ENCODE results near the gene IMPDH1. TPM values are rescaled to one million over a fixed set of nuclear protein-coding genes. Genes with fewer than 3 reads are reported as not detected.

IMPDH1 gene
- total RNA-seq, 1 donor from 2014 or later = 88.2 TPM

- no peak for DNase-seq (ENCODE audit: low read depth, low spot score)
These were observed 24.9 kb upstream of the IMPDH1 start for GRCh38 chr7:128434413-128435326.

GRCh38 chr7:128431754-128432153 is 22.0 kb upstream of the IMPDH1 start:
- DNase-seq (ENCODE audit: low read depth, low spot score) = no peak

GRCh38 chr7:128431221-128431620 is 21.4 kb upstream of the IMPDH1 start:
- no peak for DNase-seq (ENCODE audit: low read depth, low spot score)

GRCh38 chr7:128430207-128430606 is 20.4 kb upstream of the IMPDH1 start:
- no peak for DNase-seq (ENCODE audit: low read depth, low spot score)

- no peak for DNase-seq (ENCODE audit: low read depth, low spot score)
These were observed 17.6 kb upstream of the IMPDH1 start for GRCh38 chr7:128427289-128427891.

GRCh38 chr7:128425850-128426249 is 16.1 kb upstream of the IMPDH1 start:
- no peak for DNase-seq (ENCODE audit: low read depth, low spot score)

- no peak for DNase-seq (ENCODE audit: low read depth, low spot score)
These were observed 15.0 kb upstream of the IMPDH1 start for GRCh38 chr7:128424686-128425275.

GRCh38 chr7:128422842-128423241 is 13.1 kb upstream of the IMPDH1 start:
- no peak for DNase-seq (ENCODE audit: low read depth, low spot score)

- DNase-seq (ENCODE audit: low read depth, low spot score) = no peak
These were observed 12.3 kb upstream of the IMPDH1 start for GRCh38 chr7:128422037-128422436.

GRCh38 chr7:128421384-128421783 is 11.6 kb upstream of the IMPDH1 start:
- no peak for DNase-seq (ENCODE audit: low read depth, low spot score)

- no peak for DNase-seq (ENCODE audit: low read depth, low spot score)
These were observed 11.0 kb upstream of the IMPDH1 start for GRCh38 chr7:128420773-128421172.

GRCh38 chr7:128419257-128419656 is 9.5 kb upstream of the IMPDH1 start:
- DNase-seq (ENCODE audit: low read depth, low spot score) = no peak

- DNase-seq (ENCODE audit: low read depth, low spot score) = no peak
These were observed 7.3 kb upstream of the IMPDH1 start for GRCh38 chr7:128417071-128417470.

- no peak for DNase-seq (ENCODE audit: low read depth, low spot score)
These were observed 5.5 kb upstream of the IMPDH1 start for GRCh38 chr7:128415217-128415785.

GRCh38 chr7:128410451-128410753 is 620 bp upstream of the IMPDH1 start:
- no peak for DNase-seq (ENCODE audit: low read depth, low spot score)

GRCh38 chr7:128408709-128409595 is 830 bp downstream of the IMPDH1 start:
- no peak for DNase-seq (ENCODE audit: low read depth, low spot score)

- DNase-seq (ENCODE audit: low read depth, low spot score) = no peak
These were observed 1.8 kb downstream of the IMPDH1 start for GRCh38 chr7:128407751-128408708.

GRCh38 chr7:128407233-128407589 is 2.6 kb downstream of the IMPDH1 start:
- no peak for DNase-seq (ENCODE audit: low read depth, low spot score)

- DNase-seq (ENCODE audit: low read depth, low spot score) = no peak
These were observed 3.2 kb downstream of the IMPDH1 start for GRCh38 chr7:128406314-128407232.

Measured in pulmonary artery endothelial cell (primary cell).